Osteocyte (in vitro differentiated cells): ENCODE data around the gene TSPAN33. TPM values are rescaled to one million over a fixed set of nuclear protein-coding genes. Genes with fewer than 3 reads are reported as not detected.
"Not testable (repeated sequence)": the region's sequence is repeated elsewhere in the genome, so short reads cannot be mapped to it uniquely, and the experiment has no call there.

Experiments used
- DNase-seq: peaks from one replicate; pipeline ENCODE4 v3.0.0; 2021; ENCODE audit warnings: mixed read lengths; ENCODE audit not compliant: unreplicated experiment; ENCODE audit errors: extremely low spot score
- H3K27ac Mint-ChIP-seq: one replicate; pipeline ENCODE4 v1.8.0; 2021; ENCODE audit warnings: mild to moderate bottlenecking, mixed read lengths; ENCODE audit not compliant: unreplicated experiment
- H3K27me3 Mint-ChIP-seq: one replicate; pipeline ENCODE4 v1.8.0; 2021; ENCODE audit warnings: mixed read lengths; ENCODE audit not compliant: unreplicated experiment
- H3K36me3 Mint-ChIP-seq: one replicate; pipeline ENCODE4 v1.8.0; 2021; ENCODE audit warnings: mixed read lengths; ENCODE audit not compliant: unreplicated experiment
- H3K4me1 Mint-ChIP-seq: one replicate; pipeline ENCODE4 v1.8.0; 2021; ENCODE audit warnings: mixed read lengths; ENCODE audit not compliant: unreplicated experiment
- H3K4me3 Mint-ChIP-seq: one replicate; pipeline ENCODE4 v1.8.0; 2021; ENCODE audit warnings: mild to moderate bottlenecking, moderate library complexity, mixed read lengths; ENCODE audit not compliant: unreplicated experiment
- H3K9me3 Mint-ChIP-seq: one replicate; pipeline ENCODE4 v1.8.0; 2021; ENCODE audit warnings: mixed read lengths; ENCODE audit not compliant: unreplicated experiment
- CTCF ChIP-seq: fragments of 200-600 bp; sonication (generic); IDR thresholded peaks from 2 replicates; pipeline ENCODE4 v1.5.0; 2021; ENCODE audit warnings: antibody characterized with exemption, mild to moderate bottlenecking, moderate library complexity
- total RNA-seq: library from RNA; stranded (reverse); gene quantifications from 2 replicates; pipeline ENCODE4 v1.2.1, GENCODE V29; 2021

TSPAN33 gene
- total RNA-seq, 1 donor from 2014 or later = 1.2 TPM

DNA sequence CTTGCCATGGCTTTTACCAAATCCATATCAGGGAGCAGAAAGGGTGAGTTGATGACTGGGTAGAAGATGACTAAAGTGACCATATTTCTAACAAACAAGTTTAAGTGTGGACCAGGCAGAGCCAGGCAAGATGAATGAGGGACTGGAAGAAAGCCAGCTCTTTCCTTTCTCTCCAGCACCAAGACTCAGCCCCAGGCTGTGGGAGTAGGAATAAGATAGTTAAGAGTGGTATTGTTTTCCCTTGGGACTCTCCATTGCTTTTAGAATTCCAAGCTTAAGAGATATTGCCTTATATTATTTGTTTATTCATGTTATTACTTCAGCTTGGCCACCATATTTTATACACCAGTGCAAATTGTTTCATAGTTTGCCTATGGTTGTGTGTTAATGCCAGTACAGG, 28.8 kb upstream of the TSPAN33 start:
- Mint-ChIP-seq H3K36me3 (no peaks in the 10 kb centered on the region), H3K27ac (no peak overlapping the region), H3K4me3 (no peak overlapping the region), H3K27me3 (peaks cover 48% of the 10 kb centered on the region), H3K9me3 (peaks cover 3% of the 10 kb centered on the region), H3K4me1 (peaks cover 3% of the 10 kb centered on the region)
- TF ChIP-seq CTCF = no peak
- DNase-seq = no peak

- no peak overlapping the region for H3K27ac Mint-ChIP-seq
- peaks cover 37% of the 10 kb centered on the region for H3K27me3 Mint-ChIP-seq
- no peak overlapping the region for H3K4me3 Mint-ChIP-seq
- DNase-seq = no peak
- H3K9me3 Mint-ChIP-seq = peaks cover 12% of the 10 kb centered on the region
- H3K36me3 Mint-ChIP-seq = no peaks in the 10 kb centered on the region
- TF ChIP-seq CTCF = no peak
- H3K4me1 Mint-ChIP-seq = peaks cover 9% of the 10 kb centered on the region
Observed at GRCh38 chr7:129118182-129118581, 26.3 kb upstream of the TSPAN33 start.

DNA sequence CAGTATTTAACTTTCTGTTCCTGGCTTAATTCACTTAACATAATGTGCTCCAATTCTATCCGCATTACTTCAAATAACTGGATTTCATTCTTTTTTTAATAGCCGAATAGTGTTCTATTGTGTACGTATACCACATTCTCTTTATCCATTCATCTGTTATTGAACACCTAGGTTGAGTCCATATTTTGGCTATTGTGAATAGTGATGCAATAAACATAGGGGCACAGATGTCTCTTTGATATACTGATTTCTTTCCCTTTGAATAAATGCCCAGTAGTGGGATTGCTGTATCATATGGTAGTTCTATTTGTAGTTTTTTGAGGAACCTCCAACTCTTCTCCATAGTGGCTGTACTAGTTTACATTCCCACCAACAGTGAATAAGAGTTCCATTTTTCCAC, 25.5 kb upstream of the TSPAN33 start:
- Mint-ChIP-seq H3K9me3 (peaks cover 12% of the 10 kb centered on the region), H3K4me1 (peaks cover 9% of the 10 kb centered on the region), H3K27me3 (peaks cover 37% of the 10 kb centered on the region), H3K4me3 (no peak overlapping the region), H3K27ac (no peak overlapping the region), H3K36me3 (no peaks in the 10 kb centered on the region)
- no peak for DNase-seq
- TF ChIP-seq CTCF = no peak

- not testable (repeated sequence) for DNase-seq, H3K4me3 Mint-ChIP-seq, H3K36me3 Mint-ChIP-seq, H3K4me1 Mint-ChIP-seq, H3K27ac Mint-ChIP-seq
- peaks cover 12% of the 10 kb centered on the region for H3K9me3 Mint-ChIP-seq
- peaks cover 42% of the 10 kb centered on the region for H3K27me3 Mint-ChIP-seq
Observed at GRCh38 chr7:129121501-129122077, 22.9 kb upstream of the TSPAN33 start.

GRCh38 chr7:129122078-129122750, 22.3 kb upstream of the TSPAN33 start:
- TF ChIP-seq CTCF = no peak
- no peak for DNase-seq
- peaks cover 39% of the 10 kb centered on the region for H3K27me3 Mint-ChIP-seq
- H3K36me3 Mint-ChIP-seq = no peaks in the 10 kb centered on the region
- H3K4me3 Mint-ChIP-seq = no peak overlapping the region
- H3K27ac Mint-ChIP-seq = no peak overlapping the region
- peaks cover 6% of the 10 kb centered on the region for H3K4me1 Mint-ChIP-seq
- H3K9me3 Mint-ChIP-seq = peaks cover 12% of the 10 kb centered on the region
